ENCODE data around the gene CXCL3.

The CXCL3 gene

DNA sequence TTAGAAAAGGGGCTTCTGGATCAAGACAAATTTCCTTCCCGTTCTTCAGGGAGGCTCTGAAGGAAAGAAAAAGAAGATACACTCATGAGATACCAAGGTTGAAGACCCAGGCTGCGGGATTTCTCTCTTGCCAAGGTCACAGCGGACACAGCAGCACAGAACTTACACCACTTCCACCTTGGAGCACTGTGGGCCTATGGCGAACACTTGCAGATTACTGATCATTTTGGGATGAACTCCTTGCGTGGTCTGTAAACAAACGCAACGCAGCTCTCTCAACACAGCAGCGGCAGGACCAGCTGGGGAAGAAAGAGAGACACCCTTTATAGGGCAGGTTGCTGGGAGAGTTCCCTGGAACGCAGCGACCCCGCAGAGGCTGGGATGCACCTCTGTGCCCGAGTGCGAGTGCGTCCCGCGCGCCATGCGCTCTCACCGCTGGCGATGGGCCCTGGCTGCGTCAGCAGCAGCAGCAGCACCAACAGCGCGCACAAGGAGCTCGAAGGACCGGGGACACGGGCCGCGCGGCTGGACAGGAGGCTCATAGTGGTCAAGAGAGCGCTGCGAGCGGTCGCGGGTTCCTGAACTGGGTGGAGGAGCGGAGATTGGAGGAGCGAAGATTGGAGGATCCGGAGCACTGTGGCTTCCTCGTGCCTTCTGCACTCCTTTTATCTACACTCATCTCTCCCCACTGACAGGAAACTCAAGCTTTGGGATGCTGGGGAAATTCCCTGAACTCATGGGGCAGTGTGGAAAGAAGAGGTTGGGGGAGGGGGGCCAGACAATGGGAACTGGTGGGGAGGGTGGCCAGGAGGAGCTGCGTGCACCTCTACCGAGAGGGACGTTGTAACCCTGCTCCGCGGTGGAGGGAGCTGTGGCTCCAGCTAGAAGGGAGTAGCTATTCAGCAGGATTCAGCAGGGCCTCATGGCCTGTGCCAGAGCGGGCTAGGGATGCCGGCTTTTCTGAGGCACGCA is 40.2 kb downstream of the CXCL3 start, which contains the start of gene CXCL5:
Gene CXCL5, minus strand, starts transcription at position 638 of the 972 bp plus-strand sequence. Its CDS starts 96 bp downstream, at position 542.
- in situ Hi-C loops (cut with HindIII; ENCODE audit: low pct_unique_long_range_greater_than_20kb, low sequenced_read_pairs), result no loop called here
- DNase-seq (ENCODE audit: low read depth in 1 of 2, low spot score in 1 of 2), result no peak
- TF ChIP-seq JUND (IDR thresholded peaks at IDR 0.05; ENCODE audit: low read depth), result no peak

DNA sequence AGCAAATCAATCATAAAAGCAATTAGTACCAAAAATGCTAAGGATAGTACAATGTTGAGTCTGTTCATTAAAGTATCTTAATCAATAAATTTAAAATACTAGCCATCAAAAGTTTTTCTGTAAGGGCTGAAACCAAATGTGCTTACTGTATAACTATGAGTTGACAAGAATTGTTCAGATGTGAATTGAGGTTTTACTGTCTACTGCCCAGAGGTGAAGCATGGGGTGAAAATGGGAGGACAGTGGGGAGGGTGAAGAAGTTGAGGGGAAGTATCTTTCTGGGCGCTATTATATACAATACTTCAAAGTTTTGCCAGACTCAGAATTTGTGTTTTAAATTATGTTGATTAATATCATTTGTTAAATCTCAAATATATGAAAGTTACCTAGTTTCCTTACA is 46.4 kb downstream of the CXCL3 start:
- in situ Hi-C loops (cut with HindIII; ENCODE audit: low pct_unique_long_range_greater_than_20kb, low sequenced_read_pairs), result no loop called here
- no peak for TF ChIP-seq JUND (IDR thresholded peaks at IDR 0.05; ENCODE audit: low read depth)
- DNase-seq (ENCODE audit: low read depth in 1 of 2, low spot score in 1 of 2), result no peak

DNA sequence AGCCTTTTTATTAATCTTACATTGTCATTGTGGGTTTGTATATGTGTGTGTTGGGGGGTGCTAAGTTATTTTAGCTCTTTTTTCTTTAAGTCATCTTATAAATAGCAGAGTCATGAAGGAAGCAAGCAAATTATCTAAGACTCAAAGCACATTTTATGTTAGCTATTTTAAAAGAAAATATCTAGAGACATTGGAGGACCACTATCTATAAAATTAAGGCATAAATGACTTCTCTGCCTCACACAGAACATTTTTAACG is 46.8 kb downstream of the CXCL3 start:
- in situ Hi-C loops (cut with HindIII; ENCODE audit: low pct_unique_long_range_greater_than_20kb, low sequenced_read_pairs), result no loop called here
- no peak for TF ChIP-seq JUND (IDR thresholded peaks at IDR 0.05; ENCODE audit: low read depth)
- DNase-seq (ENCODE audit: low read depth in 1 of 2, low spot score in 1 of 2), result no peak

DNA sequence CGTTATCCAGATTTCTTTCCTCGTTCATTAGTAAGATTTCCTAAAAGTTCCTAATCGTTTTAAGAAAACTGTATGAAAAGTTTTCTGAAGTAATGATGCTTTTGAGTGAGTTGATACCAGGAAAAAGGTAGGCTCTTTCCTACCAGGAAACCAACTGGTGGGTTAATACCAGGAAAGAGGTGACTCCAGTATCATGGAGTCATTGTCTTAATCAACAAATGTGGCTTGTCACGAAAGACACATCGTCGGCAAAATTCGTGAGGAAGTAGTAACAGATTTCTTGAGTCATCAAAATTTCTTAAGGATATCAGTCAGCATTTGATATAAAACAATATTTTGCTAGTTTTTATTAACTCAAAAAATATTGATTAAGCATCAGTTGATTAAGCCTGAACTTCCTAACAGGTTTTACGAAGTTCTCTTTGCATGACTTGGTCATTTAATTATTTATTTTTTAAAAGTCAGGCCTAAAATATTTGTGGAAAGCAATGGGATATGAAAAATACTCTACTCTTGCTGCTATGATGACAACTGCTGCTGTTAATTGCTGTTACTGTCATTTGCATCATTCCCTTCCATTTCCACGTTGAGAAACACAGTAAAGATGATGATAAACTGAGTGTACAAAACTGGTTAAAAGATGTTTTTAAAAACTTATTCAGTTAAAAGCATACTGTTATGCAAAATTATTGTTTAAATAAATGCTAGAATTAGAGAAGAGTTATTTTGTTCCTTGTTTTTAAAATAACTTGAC is 47.3 kb downstream of the CXCL3 start:
- in situ Hi-C loops (cut with HindIII; ENCODE audit: low pct_unique_long_range_greater_than_20kb, low sequenced_read_pairs), result no loop called here

DNA sequence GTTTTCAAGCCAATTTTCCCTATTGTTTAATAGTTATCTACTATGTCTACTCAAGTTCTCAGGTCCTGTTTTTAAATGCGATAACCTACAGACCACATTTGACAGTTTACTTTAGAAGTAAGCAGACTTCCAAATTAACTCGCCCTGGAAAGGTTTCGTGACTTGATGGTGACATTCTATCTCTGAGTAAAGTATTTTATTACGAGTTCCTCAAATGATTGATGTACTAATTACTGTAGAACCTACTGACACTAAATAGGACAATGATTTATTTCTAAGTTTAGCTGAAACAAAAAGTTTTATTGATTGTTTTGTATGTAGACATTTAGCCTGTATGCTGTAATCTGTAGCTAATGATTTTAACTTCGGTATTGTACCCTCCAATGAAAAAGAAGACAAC is 48.6 kb downstream of the CXCL3 start:
- TF ChIP-seq JUND (IDR thresholded peaks at IDR 0.05; ENCODE audit: low read depth), result no peak
- DNase-seq (ENCODE audit: low read depth in 1 of 2, low spot score in 1 of 2), result no peak
- in situ Hi-C loops (cut with HindIII; ENCODE audit: low pct_unique_long_range_greater_than_20kb, low sequenced_read_pairs), result no loop called here

More for the DNA sequence above, 47.3 kb downstream of the CXCL3 start:
- TF ChIP-seq JUND (IDR thresholded peaks at IDR 0.05; ENCODE audit: low read depth), result no peak
- no peak for DNase-seq (ENCODE audit: low read depth in 1 of 2, low spot score in 1 of 2)

DNA sequence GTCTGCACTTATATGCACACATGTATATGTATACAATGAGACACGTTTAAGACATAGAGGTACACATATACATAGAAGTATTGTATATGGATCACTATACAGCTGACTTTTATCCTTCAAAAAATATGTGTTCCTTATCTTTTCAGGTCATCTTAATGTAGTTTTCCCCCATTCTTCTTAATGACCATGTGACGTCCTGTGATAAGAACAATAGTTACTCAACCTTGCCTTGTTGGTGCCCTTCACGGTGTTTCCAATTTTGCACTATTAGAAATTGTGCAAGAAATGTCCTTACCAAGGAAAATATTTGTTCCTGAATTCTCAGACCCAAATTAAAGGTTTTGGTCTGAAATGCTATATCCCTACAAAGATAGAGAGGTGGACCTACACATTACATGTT is 49.5 kb downstream of the CXCL3 start:
- no peak for DNase-seq (ENCODE audit: low read depth in 1 of 2, low spot score in 1 of 2)
- in situ Hi-C loops (cut with HindIII; ENCODE audit: low pct_unique_long_range_greater_than_20kb, low sequenced_read_pairs), result no loop called here
- TF ChIP-seq JUND (IDR thresholded peaks at IDR 0.05; ENCODE audit: low read depth), result no peak

DNA sequence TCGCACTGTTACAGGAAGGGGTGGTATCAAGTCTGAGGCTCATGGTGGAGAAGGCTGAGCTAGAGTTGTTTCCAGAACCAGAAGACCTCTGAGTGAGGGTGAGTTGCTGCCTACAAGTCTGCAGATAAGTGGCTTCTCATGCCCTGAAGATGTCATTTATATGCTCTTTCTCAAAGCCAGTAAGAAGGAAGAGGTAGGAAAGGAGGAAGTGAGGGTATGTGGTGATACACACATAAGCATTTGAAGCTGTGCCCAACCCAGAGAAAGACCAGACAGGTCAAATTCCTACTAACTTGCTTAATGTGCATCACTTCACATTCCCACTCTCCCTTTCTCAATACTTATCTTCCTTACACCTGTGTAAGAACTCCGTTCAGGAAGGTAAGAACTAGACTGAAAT is 50.4 kb downstream of the CXCL3 start, which contains the start of gene PPBP:
Gene PPBP, minus strand, starts transcription at position 130 of the 400 bp plus-strand sequence. Its CDS starts 87 bp downstream, at position 43.
- no peak for DNase-seq (ENCODE audit: low read depth in 1 of 2, low spot score in 1 of 2)
- in situ Hi-C loops (cut with HindIII; ENCODE audit: low pct_unique_long_range_greater_than_20kb, low sequenced_read_pairs), result no loop called here
- TF ChIP-seq JUND (IDR thresholded peaks at IDR 0.05; ENCODE audit: low read depth), result no peak
